ENCODE data around the gene FAM193B.
A peak's percentile ranks its signal among the peaks of the same experiment; 100 is the strongest.

The FAM193B gene

DNA sequence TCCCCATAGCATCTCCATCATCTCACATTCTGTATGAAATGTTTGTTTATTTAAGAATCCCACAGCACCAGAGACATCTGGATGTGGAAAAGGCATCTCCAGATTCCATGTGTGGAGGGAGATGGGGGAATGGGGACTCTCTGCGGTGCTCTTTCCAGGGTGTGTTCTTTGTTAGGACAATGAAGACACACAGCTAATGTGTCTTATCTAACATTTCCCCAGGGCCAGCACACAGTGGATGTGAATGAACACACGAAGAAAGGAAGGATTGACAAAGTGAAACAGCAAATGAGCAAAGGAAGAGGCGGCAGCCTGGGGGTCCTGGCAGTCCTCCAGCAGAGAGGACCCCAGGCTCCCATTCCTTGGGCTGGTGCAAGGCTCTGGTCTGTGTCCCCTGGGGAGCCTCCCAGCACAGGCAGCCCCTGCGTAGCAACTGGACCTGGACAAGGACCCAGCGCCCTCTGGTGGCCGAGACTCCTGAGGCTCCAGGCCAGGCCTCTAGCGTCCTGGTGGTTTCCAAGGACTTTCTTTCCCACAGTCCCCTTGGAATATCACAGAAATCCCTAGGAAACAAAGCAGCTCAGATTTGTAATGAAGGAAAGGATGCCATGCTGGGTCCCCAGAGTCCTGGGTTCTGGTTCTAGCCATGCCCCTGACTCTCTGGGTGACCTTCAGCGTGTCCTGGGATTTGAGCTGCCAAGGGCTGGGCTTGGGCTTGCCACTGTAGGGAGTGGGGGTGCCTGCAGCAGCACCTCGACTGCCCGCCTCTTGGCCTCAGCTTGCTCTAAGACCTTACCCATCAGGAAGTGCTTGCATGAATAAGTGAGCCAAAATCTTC lies 53.5 kb downstream of the FAM193B start:
- DNase-seq (ENCODE audit: low spot score), result peak; percentile 82

DNA sequence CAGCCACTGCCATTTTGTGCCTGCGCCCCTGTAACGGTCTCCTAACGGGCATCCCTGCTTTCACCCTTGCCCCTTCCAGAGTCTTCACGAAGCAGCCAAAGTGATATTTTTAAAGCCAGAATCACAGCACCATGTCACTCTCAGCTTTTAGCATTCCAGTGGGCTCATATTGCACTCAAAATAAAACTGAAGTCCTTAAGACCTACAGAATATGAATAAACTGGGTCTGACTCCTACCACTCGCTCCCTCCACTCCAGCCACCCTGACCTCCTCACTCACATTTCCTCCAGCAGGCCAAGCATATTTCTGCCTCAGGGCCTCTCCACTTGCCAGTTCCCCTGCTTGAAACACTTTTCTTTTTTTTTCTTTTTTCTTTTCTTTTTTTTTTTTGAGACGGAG lies 54.5 kb downstream of the FAM193B start:
- no peak for DNase-seq (ENCODE audit: low spot score)

DNA sequence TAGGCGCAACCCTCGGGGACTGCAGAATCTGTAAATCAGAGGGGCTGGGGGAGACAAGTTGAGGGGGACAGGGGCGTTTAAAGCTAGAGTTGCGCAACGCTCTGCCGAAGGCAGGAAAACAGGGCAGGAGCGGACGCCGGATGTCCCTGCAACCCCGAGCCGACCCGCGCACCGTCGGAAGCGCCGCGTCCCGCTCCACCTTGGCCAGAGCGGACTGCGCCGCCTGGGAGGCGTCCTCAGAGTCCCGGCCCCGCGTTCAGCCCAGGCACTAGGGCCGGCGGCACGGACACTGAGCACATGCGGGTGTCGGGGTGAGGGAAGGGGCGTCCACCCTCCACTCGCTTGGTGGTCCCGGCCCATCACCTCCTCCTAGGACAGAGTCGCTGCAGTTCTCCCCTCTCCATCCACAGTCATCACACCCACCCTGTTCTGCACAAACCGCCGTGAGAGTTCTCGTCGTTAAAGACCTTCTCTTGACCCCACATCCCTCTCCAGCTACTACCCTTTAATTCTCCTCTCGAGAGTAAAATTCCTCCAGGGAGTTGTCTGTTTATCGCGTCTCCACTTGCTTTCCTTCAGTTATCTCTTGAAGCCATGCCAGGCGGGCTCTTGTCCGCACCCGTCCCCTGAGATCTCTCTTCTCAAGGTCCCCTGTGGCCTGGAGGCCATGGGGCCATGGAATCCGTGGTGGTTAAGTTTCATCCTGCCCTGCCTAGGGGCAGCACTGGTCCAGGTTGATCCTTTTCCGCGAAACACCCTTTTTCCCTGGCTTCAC lies 56.2 kb downstream of the FAM193B start:
- no peak for DNase-seq (ENCODE audit: low spot score)

DNA sequence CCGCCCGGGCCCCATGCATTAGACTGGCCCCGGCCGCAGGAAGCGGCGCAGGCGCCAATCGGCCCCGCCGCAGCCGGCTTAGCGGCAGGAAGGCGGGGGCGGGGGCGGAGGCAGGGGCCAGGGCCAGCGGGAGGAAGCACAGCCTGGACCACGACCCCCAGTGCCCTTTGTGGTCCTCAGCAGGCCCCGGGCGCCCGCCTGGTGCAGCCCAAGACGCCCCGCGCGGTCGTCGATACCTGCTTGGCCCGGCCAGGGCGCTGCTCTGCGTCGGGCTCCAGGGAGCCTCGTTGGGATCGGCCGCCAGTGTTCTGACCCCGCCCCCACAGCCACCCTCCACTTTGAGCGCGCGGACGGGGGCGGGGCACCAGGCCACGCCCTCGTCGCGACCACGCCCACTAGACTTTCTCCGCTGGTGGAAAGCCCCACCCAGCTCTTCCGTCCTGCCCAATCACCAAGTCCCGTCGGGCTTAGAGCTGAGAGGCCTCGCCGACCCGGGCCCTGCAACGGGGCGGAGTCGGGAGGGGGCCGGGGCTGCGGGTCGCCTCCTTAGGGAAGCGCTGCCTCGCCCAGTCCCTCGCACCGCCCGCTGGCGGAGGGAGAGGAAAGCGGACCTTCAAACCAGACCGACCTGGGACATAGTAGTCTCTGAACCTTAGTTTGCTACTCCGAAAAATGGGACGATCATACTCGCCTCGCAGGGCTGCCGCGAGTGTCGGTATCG lies 56.9 kb downstream of the FAM193B start, which contains the start of gene PDLIM7:
Gene PDLIM7 (minus strand): TSS at position 313 of the 721 bp plus-strand sequence. CDS start 1,092 bp downstream, outside the sequence.
- peak; percentile 94 for DNase-seq (ENCODE audit: low spot score)

DNA sequence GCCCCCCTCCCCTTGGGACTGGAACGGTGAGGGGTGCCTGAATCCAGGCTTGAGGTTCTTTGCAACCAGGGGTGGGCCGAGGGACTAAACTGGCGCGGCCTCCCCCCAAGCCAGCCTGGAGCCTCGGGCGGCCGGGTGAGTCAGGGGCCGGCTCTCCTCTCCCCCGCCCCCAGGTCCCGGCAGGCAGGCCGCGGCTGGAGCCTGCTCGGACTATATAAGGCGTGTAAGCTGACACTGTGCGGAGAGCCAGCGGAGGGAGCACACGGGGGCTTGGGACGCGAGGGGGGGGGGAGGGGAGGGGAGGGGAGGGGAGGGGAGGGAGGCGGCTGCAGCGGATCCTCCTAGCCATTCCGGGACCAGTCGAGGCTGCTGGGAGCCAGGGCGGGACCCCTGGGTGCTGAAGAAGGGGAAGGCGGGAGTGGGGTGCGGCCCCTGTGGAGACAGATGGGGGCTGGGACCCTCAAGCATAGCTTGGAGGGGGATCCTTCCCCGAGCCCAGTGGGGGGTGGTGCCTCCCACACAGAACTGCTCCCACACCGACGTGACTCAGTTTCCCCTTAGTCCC lies 57.6 kb downstream of the FAM193B start:
- no peak for DNase-seq (ENCODE audit: low spot score)

DNA sequence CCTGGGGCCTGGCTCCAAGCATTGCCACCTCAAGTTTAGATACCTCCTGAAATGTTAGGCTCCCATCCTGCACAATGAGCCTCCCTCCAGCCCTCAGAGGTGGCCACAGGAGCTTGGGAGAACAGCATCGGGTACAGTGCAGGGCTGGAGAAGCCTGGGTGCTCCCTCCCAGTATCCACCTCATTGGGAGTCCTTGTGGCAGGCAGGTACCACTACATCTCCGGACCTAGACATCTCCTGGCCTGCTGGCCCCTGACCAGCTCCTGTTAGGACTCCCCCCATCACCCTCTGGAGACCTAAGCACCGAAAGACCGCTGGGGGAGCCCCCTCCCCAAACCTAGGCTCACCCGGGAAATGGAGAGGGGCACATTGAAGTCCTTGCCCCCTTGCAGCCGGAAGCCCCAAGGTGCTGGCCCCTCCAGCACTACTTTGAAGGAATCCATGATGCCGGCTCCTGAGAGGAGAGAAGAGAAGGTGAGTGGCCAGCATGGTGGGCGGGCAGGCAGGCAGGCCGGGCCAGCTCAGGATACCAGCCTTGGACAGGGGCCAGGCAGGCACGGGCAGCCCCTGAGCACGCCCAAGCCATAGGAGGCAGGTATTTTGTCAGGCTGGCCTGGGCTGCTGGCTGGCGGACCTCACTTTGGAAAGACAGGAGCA lies 58.2 kb downstream of the FAM193B start:
- no peak for DNase-seq (ENCODE audit: low spot score)

DNA sequence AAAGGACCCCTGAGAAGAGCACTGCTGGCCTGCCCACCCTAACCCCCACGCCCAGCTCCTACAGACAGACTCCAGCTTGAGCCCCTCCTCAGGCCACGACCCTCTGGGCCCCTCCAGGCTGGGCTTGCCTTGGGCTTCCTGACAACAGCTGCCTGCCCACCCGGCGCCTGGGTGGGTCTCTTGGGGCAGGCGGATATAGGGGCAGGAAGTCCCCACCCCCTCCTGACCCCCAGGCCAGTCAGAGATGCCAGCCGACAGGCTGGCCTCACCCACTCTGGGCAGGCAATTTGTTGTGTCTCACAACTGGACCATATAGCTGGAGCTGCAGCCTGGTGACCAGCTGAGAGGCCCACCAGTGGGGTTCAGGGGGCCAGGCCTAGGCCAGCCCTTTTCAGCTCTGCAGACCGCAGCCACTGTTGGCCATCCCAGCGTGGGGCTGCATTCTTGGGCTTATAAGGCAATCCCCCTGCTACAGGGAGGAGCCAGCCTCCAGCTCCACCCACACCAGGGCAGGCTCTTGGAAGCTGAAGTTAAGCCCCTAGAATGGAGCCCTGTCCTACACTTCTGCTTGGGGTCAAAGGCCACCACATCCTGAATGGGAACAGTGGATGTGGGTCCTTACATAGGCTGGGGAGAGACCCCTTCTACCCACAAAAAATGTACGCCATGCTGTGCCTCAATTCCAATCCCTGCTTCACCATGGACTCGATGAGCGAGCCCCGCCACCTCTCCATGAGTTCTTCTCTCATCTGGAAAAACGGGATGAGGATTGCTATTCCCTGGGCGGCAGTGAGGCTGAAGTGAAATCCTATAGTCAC lies 58.9 kb downstream of the FAM193B start:
- no peak for DNase-seq (ENCODE audit: low spot score)

DNA sequence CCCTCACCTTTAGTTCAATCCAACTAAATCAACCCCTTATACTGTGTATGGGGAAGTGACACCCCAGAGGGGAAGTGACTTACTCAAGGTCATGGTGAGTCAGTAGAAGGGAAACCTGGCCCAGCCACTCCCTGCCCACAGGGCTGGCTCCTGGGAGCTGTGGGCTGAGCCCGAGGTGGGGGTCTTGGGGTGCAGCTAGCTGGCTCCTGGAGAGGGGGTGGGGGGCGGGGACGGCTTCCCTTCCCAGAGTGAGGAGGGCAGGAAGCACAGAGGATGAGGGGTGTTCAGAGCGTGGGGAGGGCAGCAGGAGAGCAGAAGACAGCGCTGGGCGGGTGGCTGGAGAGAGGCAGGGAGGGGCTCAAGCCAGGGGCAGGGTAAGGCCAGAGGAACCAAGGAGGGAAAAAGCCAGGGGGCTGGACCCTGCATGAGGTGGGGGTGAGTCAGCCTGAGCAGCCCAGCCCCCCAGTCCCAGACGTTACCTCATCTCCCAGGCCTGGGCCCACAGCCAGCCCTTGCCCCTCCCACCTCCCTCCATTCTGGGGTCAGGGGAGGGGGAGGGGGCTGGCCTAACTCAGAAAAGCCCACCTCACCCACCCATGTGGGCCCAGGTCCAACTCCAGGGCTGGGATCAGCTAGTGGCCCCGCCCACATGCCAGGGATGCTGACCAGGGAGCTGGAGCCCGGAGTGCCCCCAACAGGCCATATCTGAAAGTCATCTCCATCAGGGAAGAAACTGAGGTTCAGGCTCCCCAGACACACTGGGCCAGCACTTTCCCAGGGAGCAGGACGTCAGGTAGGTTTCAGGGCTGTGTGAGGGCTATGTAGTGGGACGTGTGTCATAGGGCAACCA lies 59.8 kb downstream of the FAM193B start:
- DNase-seq (ENCODE audit: low spot score), result peak; percentile 41

DNA sequence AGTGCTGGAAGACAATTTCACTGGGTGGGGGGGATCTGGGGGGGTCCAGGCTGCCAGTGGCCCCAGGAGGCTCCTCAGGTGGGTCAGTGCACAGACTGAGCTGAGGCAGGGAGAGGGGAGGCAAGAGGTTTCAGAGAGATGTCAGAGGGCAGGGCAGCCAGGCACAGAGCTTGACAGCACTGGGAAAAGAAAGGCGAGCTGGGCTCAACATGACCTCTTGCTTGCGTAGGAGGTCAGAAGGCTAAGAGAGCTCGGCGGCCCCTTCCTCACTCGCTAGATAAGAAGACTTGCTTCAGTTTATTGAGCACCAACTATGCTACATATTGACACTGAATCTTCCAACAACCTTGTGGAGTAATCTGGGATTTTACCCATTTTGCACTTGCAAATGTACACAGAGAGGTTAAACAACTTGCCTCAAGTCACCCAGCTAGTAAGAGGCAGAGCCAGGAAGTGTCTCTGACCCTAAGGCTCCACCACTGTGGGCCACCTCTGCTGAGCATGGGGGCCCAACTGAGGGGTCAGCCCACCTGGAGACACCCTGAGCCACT lies 60.5 kb downstream of the FAM193B start:
- DNase-seq (ENCODE audit: low spot score), result no peak

DNA sequence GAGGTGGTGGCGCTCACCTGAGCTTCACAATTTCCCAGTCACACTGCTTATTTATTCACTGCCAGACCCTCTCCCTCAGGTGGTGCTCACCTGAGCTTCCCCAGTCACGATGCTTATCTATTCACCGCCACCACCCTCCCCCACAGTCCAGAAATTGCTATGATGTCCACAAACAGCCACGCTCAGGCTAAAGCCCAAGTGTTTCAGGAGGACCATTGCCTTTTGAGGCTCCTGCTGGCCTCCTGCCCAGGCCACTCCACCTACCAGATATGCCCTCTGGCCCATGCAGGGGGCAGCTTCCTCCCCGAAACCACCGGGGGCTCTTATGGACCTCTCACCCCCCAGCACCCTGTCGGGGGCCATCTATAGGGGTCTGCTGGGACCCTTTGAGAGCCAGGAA lies 61.5 kb downstream of the FAM193B start:
- DNase-seq (ENCODE audit: low spot score), result no peak

DNA sequence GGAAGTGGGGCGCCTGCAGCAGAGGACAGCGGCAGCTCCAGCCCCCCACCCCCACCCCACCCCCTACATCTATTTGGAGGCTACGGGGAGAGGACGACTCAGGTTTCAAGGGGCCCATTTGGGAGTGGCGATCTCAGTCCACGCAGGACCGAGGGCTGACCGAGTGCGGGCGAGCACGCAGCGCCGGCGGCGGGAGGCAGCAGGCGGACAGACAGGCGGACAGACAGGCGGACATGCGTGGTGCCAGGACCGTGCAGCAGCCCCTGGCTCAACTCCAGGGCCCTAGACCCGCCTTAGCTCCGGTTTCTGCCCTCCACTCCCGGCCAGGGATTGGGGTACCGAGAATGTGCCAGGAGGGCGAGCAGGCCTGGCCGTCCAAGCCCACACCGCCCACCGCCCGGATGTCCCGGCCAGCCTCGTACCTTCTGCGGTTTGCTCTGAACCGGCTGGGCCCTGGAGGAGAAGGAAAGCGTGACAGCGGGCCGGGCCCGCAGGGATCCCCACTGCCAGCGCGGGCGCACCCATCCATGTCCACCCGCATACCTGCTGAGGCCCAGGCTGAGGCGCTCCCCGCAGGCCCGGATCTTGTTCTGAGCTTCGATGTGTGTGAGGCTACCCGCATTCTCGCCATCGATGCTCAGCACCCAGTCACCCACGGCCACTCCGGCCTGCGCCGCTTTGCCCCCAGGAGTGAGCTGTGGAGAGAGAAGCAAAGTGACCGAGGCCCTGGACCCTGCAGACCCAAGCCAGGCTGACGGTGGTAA lies 62.2 kb downstream of the FAM193B start:
- DNase-seq (ENCODE audit: low spot score), result no peak

DNA sequence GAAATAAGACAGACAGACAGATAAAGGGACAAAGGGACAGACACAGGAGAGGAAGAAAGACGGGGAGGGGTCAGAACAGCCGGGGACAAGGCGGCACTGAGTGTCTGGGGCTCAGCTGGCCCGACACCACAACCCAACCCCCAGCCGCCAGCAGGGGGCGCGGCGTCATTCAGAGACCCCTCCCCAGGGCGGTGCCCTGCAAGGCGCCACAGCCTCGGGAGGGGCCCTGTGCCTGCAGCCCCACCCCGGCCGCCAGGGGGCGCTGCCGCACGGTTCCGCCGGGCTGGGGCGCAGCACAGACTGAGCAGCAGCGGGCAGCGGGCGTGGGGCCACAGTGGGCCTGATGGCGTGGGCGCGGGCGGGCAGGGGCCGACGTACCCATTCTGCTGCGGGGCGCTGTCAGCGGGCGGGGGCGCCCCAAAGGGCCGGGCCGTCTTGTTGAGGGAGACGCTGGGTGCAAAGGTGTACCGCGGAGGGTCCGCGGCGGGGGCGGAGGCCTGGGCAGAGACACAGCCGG lies 62.9 kb downstream of the FAM193B start:
- DNase-seq (ENCODE audit: low spot score), result no peak

DNA sequence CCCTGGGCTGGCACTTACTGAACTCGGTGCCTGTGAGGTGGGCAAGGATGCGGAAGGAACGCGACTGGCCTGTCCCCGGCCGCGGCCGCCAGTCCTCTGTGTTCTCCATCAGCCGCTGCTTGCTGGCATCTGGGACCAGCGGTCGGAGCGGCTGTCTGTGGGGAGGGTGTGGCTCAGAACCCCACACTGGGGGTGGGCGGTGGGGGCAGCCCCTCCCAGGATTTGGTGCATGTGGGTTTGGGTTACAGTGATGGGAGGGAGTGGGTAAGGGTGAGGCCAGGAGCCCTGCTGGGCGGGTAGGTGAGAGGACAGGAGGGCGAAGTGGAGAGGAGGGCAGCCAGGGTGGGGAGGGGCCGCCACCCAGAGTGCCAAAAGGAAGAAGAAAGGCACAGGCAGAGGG lies 63.4 kb downstream of the FAM193B start:
- DNase-seq (ENCODE audit: low spot score), result no peak

DNA sequence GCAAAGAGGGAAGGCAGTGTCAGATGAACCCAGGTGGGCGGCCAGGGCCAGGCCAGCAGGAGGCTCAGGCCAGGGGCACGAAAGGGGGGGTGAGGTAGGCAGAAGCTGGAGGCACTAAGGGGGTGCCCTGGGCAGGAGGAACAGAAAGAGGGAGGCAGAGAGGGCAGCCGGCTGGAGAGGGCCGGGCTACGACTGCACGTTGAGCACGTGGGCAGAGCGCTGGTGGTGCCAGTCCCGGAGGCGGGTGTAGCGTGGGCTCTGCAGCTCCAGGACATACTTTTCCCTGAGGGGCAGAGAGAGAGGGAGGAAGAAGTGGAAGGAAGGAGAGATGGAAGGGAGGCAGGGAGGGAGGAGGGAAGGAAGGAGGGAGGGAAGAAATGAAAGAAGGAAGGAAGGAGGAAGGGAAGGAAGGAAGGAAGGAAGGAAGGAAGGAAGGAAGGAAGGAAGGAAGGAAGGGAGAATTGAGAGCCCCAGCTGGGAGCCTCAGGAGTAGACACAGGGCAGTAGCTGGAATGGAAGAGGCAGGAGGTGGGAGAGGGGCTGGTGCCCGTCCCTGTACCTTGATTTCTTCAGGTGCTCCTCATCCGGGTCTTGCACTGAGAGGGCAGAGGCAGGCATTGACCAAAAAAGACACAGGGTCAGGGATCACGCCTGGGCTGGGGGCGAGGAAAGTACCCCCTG lies 63.9 kb downstream of the FAM193B start:
- no peak for DNase-seq (ENCODE audit: low spot score)

DNA sequence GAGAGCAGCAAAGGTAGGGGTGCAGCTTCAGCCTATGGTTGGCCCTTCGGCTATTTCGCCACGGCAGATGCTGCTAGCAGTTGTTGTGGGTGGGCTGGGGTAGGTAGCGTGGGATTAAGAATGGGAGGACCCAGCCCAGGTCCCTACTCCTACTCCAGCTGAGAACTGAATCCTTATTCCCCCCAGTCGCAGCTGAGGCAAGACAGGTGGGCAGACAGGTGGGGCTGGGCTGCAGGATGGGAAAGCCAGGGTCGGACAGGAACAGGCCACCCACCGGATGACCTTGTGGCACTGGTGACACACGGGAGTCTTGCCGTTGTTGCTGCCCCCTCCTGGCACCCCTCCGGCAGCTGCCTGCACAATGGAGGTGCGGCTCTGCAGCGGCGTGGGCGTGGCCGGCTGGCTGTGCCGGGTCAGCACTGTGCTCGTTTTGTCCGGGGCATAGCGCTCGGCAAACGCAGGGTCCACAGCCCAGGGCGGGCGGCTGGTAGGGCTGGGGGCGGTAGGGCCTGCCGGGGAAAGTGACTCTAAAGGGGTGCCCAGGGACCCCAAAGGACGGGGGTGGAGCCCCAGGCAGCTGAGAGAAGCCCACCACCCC lies 65.1 kb downstream of the FAM193B start:
- no peak for DNase-seq (ENCODE audit: low spot score)

DNA sequence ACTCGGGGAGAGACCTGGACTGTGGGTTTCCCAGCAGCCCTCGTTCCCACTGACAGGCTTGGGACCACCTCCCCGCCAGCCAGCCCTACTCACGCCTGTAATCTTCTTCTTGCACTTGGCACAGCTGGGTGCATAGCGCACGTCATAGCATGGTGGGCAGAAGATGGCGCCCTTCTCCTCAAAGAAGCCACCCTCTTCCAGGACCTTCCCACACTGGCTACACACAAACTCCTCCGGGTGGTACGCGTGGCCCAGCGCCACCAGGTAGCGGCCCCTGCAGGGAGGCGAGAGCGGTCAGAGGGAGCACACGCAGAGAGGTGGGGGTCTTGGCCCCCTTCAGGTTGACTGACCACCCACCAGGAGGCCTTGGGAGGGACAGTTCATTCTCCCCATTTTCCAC lies 66.4 kb downstream of the FAM193B start:
- DNase-seq (ENCODE audit: low spot score), result no peak

DNA sequence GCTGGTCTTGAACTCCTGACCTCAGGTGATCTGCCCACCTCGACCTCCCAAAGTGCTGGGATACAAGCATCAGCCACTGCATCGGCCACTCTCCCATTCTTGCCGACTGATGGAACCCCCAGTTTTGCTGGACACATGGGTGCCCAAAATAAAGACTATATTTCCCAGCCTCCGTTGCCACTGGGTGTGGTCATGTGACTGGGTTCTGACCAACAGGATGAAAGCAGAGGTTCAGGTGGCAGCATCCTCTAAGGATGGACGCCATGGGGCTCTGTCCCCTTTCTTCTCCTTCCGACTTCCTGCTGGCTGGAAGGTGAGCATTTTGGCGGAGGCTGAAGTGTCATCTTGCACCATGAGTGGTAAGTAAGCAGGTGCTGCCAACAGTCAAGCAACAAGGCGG lies 67.2 kb downstream of the FAM193B start:
- no peak for DNase-seq (ENCODE audit: low spot score)

DNA sequence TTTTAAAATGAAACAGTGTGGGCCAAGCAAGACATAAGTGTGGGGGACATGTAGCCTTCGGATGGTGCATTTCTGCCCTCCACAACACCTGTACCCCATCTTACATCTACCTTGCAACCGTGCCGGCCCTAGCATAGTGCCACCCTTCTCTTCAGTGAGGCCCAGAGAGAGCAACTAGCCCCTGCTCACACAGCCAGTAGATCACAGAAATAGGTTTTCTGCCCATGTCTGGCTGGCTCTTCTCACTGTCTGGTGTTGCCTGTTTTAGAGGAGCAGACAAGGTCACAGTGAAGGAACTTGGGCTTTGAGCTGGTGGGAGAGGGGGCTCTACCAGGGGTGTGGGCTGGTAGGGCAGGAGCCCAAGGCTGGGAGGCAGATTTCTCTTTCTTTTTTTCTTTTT lies 68.1 kb downstream of the FAM193B start:
- DNase-seq (ENCODE audit: low spot score), result no peak

Data from CD4-positive, alpha-beta T cell treated with Interleukin-15 for 4 hours (primary cell).